Measurements from ENCODE around the gene PPP1R14C. TPM values are rescaled to one million over a fixed set of nuclear protein-coding genes. Genes with fewer than 3 reads are reported as not detected.

PPP1R14C gene
- total and polyA plus RNA-seq, 8 donors = 11.7 to 33.6 (median 18.6) TPM

- no peak for ATAC-seq
- DNase-seq = no peak
- H3K4me3 ChIP-seq = no peak overlapping the region
- no peaks in the 10 kb centered on the region for H3K4me1 ChIP-seq
- H3K27me3 ChIP-seq = peaks cover 0 to 4% of the 10 kb centered on the region in 2 donors
- intact Hi-C loops (cut with DNase I) = no loop called here
- TF ChIP-seq CTCF (IDR thresholded peaks at IDR 0.05) = no peak
- no peak overlapping the region for H3K27ac ChIP-seq
- no peaks in the 10 kb centered on the region for H3K36me3 ChIP-seq
- H3K9me3 ChIP-seq = no peaks in the 10 kb centered on the region
Observed at GRCh38 chr6:150163970-150164369, 21.1 kb downstream of the PPP1R14C start.

GRCh38 chr6:150165020-150165702, 22.3 kb downstream of the PPP1R14C start:
- intact Hi-C loops (cut with DNase I) = no loop called here
- no peak overlapping the region for H3K4me3 ChIP-seq
- H3K27ac ChIP-seq = no peak overlapping the region
- TF ChIP-seq CTCF (IDR thresholded peaks at IDR 0.05) = no peak
- H3K27me3 ChIP-seq = no peaks in the 10 kb centered on the region
- no peaks in the 10 kb centered on the region for H3K4me1 ChIP-seq
- H3K9me3 ChIP-seq = no peaks in the 10 kb centered on the region
- no peak for ATAC-seq
- H3K36me3 ChIP-seq = no peaks in the 10 kb centered on the region
- no peak for DNase-seq

- ATAC-seq (no peak), DNase-seq (no peak)
- H3K36me3 ChIP-seq = no peaks in the 10 kb centered on the region
- TF ChIP-seq CTCF (IDR thresholded peaks at IDR 0.05) = no peak
- H3K9me3 ChIP-seq = no peaks in the 10 kb centered on the region
- H3K4me3 ChIP-seq = no peak overlapping the region
- H3K27me3 ChIP-seq = no peaks in the 10 kb centered on the region
- H3K27ac ChIP-seq = no peak overlapping the region
- no peaks in the 10 kb centered on the region for H3K4me1 ChIP-seq
- intact Hi-C loops (cut with DNase I) = no loop called here
Observed at GRCh38 chr6:150167479-150167873, 24.6 kb downstream of the PPP1R14C start.

GRCh38 chr6:150169181-150169580, 26.3 kb downstream of the PPP1R14C start:
- Histone ChIP-seq H3K27me3 (no peaks in the 10 kb centered on the region), H3K9me3 (no peaks in the 10 kb centered on the region), H3K27ac (no peak overlapping the region), H3K36me3 (no peaks in the 10 kb centered on the region), H3K4me1 (no peaks in the 10 kb centered on the region), H3K4me3 (no peak overlapping the region)
- no peak for ATAC-seq
- no peak for TF ChIP-seq CTCF (IDR thresholded peaks at IDR 0.05)
- intact Hi-C loops (cut with DNase I) = no loop called here
- DNase-seq = no peak

- Histone ChIP-seq H3K4me3 (no peak overlapping the region), H3K4me1 (no peaks in the 10 kb centered on the region), H3K9me3 (no peaks in the 10 kb centered on the region), H3K27me3 (no peaks in the 10 kb centered on the region), H3K27ac (no peak overlapping the region), H3K36me3 (no peaks in the 10 kb centered on the region)
- ATAC-seq = no peak
- no peak for TF ChIP-seq CTCF (IDR thresholded peaks at IDR 0.05)
- no peak for DNase-seq
- intact Hi-C loops (cut with DNase I) = no loop called here
Observed at GRCh38 chr6:150169609-150170008, 26.8 kb downstream of the PPP1R14C start.
